Forelimb muscle (tissue), 1 donor: ENCODE measurements around the gene RERE. TPM values are rescaled to one million over a fixed set of nuclear protein-coding genes. Genes with fewer than 3 reads are reported as not detected.
"Not testable (repeated sequence)": the region's sequence is repeated elsewhere in the genome, so short reads cannot be mapped to it uniquely, and the experiment has no call there.

Experiments used
- DNase-seq: peaks from one replicate; pipeline ENCODE4 v3.0.0-alpha.2; 2013; ENCODE audit warnings: low read depth
- polyA plus RNA-seq: library from polyadenylated mRNA; unstranded; fragments of 120-200 nt; gene quantifications from one replicate; pipeline ENCODE4 v1.2.1, GENCODE V29; 2013; ENCODE audit not compliant: insufficient read length

RERE gene
- polyA plus RNA-seq, 1 donor = 72.2 TPM

DNA sequence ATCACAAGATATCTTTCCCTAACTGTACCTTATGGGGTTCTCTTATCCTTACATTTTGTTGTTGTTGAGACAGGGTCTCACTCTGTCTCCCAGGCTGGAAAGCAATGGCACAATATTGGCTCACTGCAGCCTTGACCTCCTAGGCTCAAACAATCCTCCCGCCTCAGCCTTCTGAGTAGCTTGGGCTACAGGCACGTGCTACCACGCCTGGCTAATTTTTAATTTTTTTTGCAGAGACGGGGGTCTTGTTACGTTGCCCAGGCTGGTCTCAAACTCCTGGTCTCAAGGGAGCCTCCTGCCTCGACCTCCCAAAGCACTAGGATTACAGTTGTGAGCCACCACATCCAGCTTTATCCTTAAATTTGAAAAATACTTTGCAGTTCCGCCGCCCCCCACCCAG lies 10.4 kb downstream of the RERE start:
- DNase-seq = no peak

DNA sequence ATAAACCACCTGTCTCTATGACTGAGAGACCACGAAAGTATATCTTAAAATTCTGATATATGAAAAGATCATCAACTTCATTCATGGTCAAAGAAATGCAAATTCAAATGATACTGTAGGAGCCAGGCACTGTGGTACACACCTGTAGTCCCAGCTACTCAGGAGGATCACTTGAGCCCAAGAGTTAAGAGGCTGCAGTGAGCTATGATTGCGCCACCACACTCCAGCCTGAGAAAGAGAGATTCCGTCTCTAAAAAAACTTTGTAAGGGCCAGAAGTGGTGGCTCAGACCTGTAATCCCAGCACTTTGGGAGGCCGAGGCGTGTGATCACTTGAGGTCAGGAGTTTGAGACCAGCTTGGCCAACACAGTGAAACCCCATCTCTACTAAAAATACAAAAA lies 17.0 kb downstream of the RERE start:
- no peak for DNase-seq

DNA sequence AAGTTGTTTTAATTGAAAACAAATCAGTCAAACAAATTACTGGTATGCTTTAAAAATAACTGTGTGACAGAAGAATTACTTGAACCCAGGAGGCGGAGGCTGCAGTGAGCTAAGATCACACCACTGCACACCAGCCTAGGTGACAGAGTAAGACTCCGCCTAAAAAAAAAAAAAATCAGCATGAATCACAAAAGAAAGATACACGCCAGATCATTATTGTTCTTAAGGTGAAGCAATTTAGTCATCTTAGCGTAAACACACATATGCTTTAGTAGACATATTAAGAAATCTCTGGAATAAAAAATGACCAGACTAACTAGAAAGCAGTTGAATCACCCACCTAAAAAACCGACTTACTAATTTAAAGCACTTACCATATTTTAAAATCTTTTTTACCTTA lies 20.2 kb downstream of the RERE start:
- no peak for DNase-seq

DNA sequence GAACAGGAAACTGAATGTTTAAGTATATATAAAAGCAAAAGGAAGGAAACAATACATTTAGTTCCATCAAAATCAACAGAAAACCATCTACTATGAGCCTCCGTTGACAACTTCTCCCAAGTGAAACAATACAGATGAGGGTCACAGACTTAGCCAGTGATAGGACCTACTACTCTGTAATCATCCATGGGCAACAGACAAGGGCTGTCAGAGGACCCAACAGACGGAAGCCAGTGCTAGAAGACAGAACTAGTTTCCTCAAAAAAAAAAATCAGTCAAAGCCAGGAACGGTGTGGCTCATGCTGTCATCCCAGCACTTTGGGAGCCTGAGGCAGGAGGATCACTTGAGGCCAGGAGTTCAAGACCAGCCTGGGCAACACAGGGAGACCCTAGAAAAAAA lies 20.6 kb downstream of the RERE start:
- DNase-seq = no peak

DNA sequence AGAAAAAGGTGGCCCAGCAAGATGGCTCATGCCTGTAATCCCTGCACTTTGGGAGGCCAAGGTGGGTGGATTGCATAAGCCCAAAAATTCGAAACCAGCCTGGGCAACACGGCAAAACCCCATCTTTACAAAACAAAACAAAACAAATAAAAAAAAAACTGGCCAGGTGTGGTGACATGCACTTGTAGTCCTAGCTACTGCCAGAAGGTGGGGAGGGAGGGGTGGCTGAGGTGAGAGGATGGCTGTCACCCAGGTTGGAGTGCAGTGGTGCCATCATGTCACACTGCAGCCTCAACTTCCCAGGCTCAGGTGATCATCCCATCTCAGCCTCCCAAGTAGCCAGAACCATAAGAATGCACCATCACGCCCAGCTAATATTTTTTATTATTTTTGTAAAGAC lies 22.8 kb downstream of the RERE start:
- DNase-seq = no peak

DNA sequence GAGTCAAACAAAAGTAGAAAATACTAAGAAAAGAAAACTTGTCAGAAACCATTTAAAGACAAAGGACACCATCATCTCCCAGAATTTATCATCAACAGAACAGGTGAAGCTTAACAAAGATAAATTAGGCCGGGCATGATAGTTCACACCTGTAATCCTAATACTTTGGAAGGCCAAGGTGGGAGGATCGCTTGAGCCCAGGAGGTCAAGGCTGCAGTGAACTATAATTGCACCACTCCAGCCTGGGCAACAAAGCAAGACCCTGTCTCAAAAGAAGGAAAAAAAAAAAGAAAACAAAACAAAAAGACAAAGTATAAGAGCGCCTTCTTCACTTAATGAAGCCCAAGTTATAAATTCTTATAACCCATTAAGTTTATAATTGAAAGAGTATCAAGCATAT lies 25.6 kb downstream of the RERE start:
- no peak for DNase-seq

DNA sequence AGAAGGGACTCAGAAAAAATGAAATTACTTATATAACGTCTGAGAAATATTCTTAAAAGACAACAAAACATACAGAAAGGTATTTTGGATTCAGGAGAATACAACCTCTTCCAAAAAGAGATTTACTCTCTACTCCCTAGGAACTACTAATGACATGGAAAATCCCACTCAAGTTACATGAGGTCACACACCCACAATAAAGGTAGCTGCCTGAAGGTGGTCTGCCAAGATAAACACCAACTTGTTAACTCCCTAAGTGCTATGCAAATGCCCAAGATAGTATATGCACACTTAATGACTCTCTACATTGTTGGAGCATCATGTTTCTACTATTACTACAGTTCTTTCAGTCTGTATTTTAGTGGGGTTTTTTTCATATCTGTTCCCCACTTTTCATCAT lies 26.5 kb downstream of the RERE start:
- no peak for DNase-seq

DNA sequence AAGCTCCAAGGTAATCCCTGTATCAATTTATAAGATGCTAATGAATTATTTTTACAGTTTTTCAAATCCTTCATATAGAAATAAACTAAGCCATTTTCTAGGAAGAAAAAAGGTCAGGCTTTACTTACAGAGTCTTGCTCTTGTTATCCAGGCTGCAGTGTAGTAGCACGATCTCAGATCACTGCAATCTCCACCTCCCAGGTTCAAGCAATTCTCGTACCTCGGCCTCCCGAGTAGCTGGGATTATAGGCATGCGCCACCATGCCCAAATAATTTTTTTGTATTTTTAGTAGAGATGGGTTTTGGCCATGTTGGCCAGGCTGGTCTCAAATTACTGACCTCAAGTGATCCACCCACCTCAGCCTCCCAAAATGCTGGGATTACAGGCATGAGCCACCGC lies 27.0 kb downstream of the RERE start:
- DNase-seq = no peak

DNA sequence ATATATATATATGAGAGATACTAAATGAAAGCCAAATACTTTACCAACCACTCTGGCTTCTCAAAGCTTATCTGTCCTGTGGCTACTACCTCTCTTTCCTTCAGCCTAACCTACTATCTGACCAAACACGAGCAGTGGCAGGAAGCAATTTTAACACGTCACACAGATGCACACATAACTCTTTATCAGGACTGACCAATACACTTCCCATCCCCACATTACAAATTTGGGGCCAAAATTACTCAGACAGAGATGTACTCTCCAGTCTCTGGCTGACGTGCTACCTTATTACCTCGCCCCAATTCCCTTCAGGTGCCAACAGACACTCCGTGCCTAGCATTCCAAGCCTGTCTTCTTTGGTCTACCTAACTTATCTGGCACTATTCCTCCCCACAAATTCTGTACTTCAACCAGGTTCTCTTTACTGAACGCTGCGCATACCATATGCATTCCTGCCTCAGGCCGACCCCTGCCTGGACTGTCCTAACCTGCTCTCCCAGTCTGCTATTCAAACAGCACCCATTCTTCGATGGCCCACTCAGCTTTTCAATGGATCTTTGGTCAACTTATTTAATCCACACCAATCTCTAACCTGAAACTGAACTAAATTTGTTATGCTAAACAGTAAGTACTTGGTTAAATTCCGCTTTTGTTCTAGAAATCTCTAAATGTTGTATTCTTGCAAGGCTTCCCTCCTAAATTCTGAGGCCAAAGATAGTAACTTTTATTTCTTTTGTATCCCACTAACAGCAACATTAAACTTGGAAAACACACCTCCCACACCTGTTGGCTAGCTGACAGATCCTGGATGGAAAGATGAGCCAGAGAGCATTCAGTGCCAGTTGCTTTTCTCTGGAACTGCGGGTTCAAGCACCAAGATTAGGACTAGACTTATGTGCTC lies 27.9 kb downstream of the RERE start:
- DNase-seq = no peak

DNA sequence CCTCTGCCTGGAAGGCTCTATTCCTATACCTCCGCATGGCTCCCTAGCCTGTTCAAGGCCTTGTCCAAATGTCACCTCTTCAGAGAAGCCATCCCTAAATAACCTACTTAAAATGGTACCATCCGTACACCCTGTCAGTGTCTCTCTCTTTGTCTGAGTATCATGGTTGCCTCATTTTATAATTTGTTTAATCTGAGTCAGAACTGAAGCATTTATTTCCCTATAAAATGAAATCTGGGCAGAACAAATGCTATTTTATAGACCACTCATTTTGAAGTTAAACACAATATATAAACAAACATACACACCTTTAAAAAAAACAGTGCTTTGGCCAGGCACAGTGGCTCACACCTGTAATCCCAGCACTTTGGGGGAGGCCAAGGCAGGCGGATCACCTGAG lies 30.2 kb downstream of the RERE start:
- DNase-seq = no peak

DNA sequence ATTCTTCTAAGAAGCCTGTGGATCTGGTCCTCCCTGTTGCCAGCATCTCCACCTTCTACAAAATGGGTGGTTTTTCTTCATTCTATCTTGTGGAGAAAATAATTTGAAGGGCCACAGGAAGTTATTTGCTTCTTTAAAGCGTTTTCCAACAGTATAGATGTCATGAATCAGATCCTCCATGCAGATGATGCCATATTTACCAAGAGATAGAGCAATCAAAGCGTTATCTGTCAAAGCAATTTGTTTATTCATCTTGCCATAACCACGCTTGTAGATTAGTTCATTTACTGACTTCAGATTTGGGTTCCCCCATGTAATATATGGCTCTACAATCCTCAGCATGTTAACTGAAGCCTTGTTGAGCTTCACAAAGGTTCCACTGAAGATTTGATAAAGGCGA lies 31.2 kb downstream of the RERE start:
- not testable (repeated sequence) for DNase-seq

DNA sequence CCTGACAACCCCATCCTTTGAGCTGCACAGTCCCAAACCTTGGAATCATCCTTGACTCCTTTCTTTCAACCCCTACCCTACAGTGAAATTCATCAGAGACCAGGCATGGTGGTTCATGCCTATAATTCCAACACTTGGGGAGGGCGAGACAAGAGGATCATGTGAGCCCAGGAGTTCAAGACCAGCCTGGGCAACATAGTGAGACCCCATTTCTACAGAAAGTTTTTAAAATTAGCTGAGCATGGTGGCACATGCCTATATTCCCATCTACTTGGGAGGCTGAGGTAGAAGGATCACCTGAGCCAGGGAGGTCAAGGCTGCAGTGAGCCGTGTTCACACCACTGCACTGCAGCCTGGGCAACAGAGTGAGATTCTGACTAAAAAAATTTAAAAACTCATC lies 34.5 kb downstream of the RERE start:
- DNase-seq = no peak

DNA sequence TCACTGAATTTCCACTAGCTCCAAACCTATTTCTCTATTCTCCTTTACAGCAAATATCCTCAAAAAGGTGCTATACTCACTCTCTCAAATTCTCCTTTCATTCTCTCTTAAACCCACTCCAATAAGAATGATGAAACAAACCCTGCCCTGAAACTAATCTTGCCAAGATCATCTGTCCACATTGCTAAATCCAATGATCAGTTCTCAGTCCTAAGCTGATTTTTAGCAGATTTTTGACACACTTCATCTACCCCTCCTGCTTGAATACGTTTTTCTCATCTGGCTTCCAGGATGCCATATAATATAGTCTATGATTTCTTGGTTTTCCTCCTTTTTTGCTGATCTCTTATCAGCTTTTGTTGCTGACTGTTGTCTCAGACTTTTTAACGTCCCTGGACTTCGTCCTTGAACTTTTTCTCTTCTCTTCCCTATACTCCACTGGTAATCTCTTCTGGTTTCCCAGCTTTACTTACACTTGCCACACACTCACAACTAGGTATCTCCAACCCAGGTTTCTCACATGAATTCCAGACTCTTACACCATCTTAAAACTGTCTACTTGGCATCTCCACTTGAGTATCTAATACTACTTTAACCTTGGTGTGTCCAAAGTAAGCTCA lies 35.3 kb downstream of the RERE start:
- no peak for DNase-seq

DNA sequence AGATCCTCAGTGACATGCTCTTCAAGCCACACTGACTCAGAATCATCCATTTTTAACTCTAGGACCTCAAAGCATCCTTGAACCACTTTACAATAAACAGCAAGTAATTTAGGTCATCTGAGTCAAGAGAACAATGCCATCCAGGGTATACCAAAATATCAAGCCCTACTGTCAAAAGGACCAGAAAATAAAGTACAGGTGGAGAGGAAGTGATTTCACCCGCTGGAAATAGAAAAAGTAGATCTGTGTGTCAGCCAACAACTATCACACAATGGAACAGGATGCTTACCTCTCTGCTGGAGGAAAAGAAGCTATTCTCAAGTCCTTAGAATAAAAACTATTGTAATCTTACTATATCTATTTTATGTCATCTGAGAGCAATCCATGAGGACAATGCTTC lies 37.0 kb downstream of the RERE start:
- no peak for DNase-seq

DNA sequence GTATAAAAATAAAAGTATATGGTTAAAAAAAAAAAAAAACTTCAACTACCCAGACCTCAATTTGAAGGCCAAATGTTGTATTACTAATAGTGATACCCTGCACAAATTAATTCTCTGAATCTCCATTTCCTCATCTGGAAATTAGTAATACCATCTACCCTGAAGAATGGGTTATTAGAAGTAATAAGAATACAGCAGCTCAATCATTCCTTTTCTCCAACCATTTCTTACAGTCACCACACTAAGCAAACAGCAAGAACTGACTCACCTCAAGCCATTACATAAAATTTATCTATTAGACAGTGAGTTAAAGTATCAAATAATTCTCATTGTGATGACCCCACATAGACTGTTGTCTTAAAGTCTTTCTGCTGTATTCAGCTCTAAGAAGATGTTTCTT lies 39.6 kb downstream of the RERE start:
- DNase-seq = no peak

DNA sequence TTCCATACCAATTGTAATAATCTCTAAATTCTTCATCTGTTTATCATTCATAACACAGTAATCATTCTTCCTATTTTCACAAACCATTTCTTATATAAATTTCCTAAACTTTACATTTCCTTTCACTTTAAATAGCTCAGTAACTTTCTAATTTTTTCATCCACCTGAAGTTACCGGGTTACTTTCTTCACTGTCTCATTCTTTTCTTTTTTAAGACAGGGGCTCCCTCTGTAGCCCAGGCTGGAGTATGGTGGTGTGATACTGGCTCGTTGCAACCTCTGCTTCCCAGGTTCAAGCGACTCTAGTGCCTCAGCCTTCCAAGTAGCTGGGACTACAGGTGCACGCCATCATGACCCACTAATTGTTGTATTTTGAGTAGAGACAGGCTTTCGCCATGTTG lies 41.3 kb downstream of the RERE start:
- no peak for DNase-seq

DNA sequence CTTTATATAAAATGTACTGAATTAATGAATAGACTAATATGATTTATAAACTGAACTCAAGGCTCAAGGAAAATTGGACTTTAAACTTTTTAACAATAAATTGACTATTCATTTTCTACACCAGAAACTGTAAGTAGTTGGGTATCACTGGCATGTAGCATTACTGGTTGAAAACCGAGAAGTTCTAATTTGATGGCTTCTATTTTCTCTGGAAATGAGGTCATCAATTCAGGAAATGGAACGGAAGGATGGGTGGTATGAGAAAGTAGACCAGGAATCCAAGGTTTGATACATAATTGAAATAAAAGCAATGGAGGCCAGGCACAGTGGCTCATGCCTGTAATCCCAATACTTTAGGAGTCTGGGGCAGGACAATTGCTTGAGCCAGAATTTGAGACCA lies 50.4 kb downstream of the RERE start:
- no peak for DNase-seq

DNA sequence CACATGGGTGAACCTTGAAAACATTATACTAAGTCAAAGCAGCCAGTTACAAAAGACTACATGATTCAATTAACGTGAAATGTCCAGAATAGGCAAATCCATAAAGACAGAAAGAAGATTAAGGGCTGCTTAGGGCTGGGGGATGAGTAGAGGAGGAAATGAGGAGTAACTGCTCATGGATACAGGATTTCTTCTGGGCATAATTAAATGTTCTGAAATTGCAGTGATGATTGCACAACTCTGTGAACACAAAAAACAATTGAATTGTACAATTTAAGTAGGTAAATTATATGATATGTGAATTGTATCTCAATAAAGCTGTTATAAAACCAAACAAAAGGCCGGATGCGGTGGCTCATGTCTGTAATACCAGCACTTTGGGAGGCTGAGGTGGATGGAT lies 52.2 kb downstream of the RERE start:
- no peak for DNase-seq

DNA sequence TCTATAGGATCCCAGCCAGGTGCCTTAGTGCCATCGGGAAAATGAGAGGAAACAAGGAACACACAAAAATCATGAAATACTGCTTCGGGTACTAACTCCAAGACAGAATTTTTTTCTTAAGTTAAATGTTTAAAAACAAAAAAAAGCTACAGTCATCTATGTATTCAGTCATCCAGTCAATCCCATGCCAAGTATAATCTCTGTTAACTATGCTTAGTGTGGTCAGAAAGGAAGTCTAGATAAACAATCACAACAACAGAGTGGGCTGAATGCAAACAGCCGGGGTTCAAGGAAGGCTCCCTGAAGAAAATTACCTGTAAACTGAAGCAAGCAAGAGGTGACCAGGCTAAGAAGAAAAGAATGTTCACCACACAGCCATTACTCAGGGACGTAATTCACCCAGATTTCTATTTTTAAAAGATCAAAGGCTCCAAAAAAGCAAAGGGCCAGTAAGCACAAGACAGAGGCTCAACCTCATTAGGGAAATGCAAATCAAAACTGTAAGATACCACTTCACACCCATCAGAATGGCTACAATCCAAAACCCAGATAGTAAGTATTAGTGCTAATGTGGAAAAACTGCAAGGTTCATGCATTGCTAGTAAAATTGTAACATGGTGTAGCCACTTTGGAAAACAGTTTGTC lies 53.0 kb downstream of the RERE start:
- DNase-seq = no peak

DNA sequence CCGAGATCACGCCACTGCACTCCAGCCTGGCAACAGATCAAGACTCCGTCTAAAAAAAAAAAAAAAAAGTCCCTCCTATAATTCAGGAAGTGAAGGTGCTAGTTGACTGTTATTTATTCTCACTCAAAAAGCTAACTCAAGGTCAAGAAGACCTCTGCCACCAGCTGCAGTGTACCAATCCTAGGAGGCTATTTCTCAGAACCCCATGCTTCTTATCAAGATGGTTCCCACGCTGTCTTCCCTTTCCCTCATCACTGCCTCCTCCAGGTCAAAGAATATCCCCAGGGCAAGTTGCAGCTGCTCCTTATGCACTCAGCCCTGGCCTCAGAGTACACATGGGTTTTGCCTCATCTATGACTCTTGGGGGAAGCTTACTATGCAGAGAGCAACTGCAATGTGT lies 53.6 kb downstream of the RERE start:
- DNase-seq = no peak

DNA sequence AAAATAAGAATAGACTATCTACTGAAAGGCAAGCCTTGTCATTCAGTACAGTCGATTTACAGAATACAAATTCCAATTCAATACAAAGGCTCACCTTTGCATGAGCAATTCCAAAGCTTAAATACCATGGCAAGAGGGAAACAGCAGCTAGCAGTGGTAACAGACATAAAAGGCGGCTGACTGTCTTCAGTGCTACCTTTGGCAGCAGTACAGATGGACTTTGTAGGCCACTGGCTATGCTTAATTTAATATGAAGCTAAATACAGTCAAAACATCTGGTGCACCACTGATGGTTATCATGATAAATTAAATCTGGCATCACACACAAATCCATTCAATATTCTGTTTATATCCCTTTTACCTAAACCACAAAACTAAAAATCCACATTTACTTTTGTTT lies 62.4 kb downstream of the RERE start:
- DNase-seq = no peak

DNA sequence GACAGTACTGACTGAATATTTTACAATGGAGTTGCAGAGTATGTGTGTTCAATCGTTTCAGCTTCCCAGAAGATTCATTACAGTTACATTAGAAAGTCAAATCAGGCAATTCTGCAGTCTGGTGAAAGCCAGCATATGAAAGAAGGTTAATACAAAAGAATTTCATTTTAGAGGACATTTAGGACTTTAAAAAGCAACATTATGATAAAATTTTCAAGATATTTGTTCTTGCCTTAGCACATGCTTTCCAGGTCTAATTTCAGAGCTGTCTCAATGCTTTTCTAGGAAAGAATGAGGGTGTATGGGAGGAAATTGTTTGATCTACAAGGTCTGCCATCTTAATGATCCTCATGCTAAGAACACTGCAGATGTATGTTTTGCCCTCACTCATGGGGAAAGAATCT lies 63.2 kb downstream of the RERE start:
- no peak for DNase-seq

DNA sequence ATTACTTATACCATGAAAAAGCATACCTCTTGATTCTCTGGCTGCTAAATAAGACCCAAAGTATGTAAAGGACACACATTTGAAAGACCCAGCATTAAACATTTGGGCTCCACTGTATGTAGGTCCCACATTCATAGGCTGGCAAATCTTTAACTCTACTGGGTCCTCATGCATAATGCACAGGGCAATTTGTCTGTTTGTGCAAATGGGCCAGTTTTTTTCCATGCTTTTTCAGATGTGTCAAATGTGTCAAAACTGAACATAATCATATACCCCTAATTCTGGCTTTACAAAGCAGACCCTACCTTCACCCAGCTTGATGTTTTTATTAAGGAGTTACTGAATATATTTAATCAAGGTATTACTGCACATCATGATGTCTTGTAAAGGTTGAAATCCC lies 63.7 kb downstream of the RERE start:
- no peak for DNase-seq
